RWPE1 (cell line): ENCODE measurements around the gene USH1C.

ENCODE experiments used
- CTCF ChIA-PET: fragments of 350-600 bp; sonication (Branson Sonifier 250); formaldehyde crosslinking; extraction: SDS; loops from one replicate; lab custom pipeline; 2021; lab: Yijun Ruan, JAX
- POLR2A ChIA-PET: fragments of 400-600 bp; formaldehyde crosslinking; extraction: SDS; loops from one replicate; lab custom pipeline; 2020; ENCODE audit warnings: antibody characterized with exemption; ENCODE audit not compliant: low non-redundant PET; lab: Yijun Ruan, JAX
- DNase-seq: peaks from one replicate; pipeline ENCODE4 v3.0.0; 2012; ENCODE audit warnings: low spot score
- H3K27ac ChIP-seq: fragments of 450-650 bp; 2 replicates; pipeline ENCODE4 v1.5.1; 2017
- TF ChIP-seq, protein P1 (sequence below): fragments of 450-650 bp; conservative IDR thresholded peaks from 2 replicates; pipeline ENCODE4 v1.5.1; 2017; ENCODE audit warnings: low read depth, mild to moderate bottlenecking

USH1C gene

DNA sequence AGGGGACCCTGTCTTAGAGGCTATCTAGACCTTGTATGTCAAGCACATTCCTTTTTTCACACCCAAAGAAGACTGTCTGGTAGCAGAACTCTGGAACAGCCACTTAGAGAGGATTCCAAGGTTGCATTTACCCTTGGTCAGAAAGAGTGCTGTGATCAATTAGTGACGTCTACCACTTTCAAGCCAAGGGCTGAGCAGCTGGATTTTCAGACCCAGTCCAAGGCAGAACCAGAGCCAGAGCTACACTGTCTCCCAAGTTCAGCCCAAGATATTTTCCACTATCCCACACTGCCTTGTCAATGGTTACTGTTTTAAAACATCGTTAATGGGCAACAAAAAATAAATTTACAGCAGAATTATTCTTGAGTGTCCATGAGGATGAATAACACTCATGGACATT lies 91.5 kb downstream of the USH1C start:
- TF ChIP-seq, protein P1, sequence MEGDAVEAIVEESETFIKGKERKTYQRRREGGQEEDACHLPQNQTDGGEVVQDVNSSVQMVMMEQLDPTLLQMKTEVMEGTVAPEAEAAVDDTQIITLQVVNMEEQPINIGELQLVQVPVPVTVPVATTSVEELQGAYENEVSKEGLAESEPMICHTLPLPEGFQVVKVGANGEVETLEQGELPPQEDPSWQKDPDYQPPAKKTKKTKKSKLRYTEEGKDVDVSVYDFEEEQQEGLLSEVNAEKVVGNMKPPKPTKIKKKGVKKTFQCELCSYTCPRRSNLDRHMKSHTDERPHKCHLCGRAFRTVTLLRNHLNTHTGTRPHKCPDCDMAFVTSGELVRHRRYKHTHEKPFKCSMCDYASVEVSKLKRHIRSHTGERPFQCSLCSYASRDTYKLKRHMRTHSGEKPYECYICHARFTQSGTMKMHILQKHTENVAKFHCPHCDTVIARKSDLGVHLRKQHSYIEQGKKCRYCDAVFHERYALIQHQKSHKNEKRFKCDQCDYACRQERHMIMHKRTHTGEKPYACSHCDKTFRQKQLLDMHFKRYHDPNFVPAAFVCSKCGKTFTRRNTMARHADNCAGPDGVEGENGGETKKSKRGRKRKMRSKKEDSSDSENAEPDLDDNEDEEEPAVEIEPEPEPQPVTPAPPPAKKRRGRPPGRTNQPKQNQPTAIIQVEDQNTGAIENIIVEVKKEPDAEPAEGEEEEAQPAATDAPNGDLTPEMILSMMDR, result no peak
- ChIA-PET CTCF (no interaction called here), POLR2A (no interaction called here)
- no peak for DNase-seq
- no peak overlapping the region for H3K27ac ChIP-seq

DNA sequence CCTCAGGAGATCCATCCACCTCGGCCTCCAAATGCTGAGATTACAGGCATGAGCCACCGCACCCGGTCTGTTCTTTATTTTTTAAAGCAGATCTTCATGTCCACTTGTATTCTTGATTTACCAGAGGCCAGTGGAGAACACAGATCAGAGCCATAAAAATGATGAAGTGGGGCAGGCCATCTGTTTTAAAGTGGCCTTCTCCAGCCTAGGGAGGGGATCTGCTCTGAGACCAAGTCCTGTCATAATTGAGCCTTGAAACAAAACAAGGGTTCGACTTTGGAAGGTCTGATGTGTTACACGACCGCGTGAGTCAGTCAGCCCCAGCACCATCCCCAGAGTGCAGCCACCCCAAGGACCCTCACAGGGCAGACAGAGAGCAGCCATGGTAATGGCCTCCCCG lies 95.1 kb downstream of the USH1C start:
- ChIA-PET CTCF (no interaction called here), POLR2A (no interaction called here)
- no peak overlapping the region for H3K27ac ChIP-seq
- TF ChIP-seq, protein P1, result no peak
- DNase-seq, result no peak

DNA sequence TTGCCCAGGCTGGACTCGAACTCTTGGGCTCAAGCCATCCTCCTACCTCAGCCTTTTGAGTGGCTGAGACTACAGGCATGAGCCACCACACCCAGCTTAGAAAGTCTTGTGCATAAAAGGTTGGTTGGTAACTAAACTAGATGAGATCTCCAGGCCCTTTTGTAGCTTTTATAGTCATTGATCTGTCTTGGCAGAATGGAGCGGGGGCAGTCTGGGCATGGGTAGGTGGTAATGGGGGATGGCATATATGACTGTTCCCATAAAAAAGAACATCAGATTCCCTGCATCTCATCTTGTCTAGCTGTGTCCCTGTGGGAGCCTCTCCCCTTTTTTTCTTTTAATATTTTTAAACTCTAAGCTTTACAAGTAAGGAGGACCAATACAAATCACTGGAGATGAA lies 97.7 kb downstream of the USH1C start:
- H3K27ac ChIP-seq, result no peak overlapping the region
- ChIA-PET POLR2A (no interaction called here), CTCF (interaction anchor here (0.7 kb wide), 1 partner anchor 1630 kb away, joined by 4 read pairs; no protein-coding TSS in a partner anchor)
- TF ChIP-seq, protein P1, result no peak
- DNase-seq, result no peak

DNA sequence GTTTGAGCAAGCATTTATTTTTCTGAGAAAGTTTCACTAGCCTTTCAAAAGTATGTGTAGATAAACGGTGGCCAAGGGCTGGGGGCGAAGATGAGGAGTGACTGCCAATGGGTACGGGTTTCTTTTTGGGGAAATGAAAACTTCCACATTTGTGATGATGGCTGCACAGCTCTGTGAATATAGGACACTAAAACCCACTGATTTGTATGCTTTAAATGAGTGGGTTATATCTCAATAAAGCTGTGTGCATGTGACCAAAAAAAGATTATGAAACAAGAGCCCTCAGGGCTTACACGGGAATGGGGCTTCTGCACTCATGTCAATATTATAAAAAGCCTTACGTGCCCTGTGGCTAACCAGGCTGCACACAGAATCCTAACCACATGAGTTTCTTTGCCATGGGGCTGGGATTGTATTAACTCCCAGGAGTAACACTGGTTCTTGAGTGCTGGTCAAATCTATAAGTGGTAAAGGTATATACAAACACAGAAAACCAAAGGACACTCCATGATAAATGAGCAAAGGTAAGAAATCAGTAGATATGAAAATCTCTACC lies 98.9 kb downstream of the USH1C start:
- no peak for DNase-seq
- POLR2A ChIA-PET, result no interaction called here
- CTCF ChIA-PET, result interaction anchor here (0.6 kb wide), 1 partner anchor 629 kb away, joined by 4 read pairs; no protein-coding TSS in a partner anchor
- TF ChIP-seq, protein P1, result no peak
- no peak overlapping the region for H3K27ac ChIP-seq

DNA sequence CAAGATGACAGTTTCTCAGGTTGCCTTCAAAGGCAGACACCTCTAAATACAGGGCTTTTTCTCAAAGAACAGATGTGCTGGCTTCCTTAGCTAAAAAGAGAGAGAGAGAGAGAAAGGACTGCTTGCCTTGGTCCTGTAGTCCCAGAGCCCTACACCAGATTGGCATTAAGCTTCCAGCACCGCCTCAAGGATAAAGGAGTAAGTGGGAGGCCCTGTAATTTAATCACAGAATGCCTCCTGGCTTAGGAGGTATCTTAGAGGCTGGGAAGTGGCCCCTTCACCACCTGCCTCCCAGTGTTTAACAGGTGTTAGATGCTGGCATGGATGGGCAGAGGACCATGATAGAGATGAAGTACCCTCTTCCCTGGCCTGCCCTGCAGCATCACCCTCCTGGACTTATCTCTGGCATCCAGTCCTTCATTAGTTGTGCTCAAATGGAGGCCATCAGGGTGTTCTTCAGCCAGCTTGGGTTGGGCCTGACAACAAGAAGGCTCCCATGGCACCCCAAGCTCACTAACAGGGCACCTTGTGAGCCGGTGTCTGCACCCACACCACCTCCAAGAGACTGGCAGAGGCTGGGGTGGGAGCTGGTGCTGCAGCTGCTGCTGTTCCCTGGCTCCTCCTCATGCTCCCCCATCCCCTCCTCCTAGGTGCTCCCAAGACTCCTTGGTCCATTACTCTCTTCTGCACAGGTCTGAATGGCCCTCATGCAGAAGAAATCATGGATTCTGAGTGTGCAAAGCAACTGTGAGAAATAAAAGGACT lies 100.1 kb downstream of the USH1C start:
- ChIA-PET CTCF (interaction anchor here (0.5 to 0.9 kb wide), 3 partner anchors 59 to 1354 kb away, joined by 3 read pairs; no protein-coding TSS in a partner anchor), POLR2A (interaction anchor here (0.6 kb wide), 1 partner anchor 26 kb away, joined by 6 read pairs; no protein-coding TSS in a partner anchor)
- DNase-seq, result no peak

More for the DNA sequence above, 100.1 kb downstream of the USH1C start:
- TF ChIP-seq, protein P1, result no peak
- no peak overlapping the region for H3K27ac ChIP-seq
